HepG2 (cell line): ENCODE results near the gene SIAE. TPM values are rescaled to one million over a fixed set of nuclear protein-coding genes. Genes with fewer than 3 reads are reported as not detected.

Experiments used
- BCL6 ChIP-seq: IDR thresholded peaks from 2 replicates; pipeline ENCODE4 v1.6.1; 2016; ENCODE audit warnings: missing genetic modification reagents, missing compliant biosample characterization
- KDM5B ChIP-seq: sonication (generic); formaldehyde crosslinking; IDR thresholded peaks from 2 replicates; pipeline ENCODE4 v1.4.0; 2020; ENCODE audit warnings: missing genetic modification reagents, mild to moderate bottlenecking, borderline replicate concordance
- NFAT5 ChIP-seq: sonication (generic); formaldehyde crosslinking; IDR thresholded peaks from 2 replicates; pipeline ENCODE4 v1.4.0; 2020; ENCODE audit warnings: missing genetic modification reagents
- NR2F6 ChIP-seq, 2 experiments: IDR thresholded peaks; 2 replicates each; pipeline ENCODE4 v1.6.1; 2016; ENCODE audit warnings: antibody characterized with exemption in 1 of 2, mild to moderate bottlenecking in 1 of 2
- PCBP1 ChIP-seq: fragments of 200-400 bp; formaldehyde crosslinking; IDR thresholded peaks from 2 replicates; pipeline ENCODE4 v1.6.1; 2017; ENCODE audit warnings: mild to moderate bottlenecking, low read depth, low read length, borderline replicate concordance
- SP1 ChIP-seq, 2 experiments: fragments of 450-650 bp in 1 of 2; sonication (generic) in 1 of 2; formaldehyde crosslinking in 1 of 2; IDR thresholded peaks; 2 replicates each; pipeline versions ENCODE4 v1.4.0 to v1.6.1; 2016 to 2020; ENCODE audit warnings: missing genetic modification reagents in 1 of 2
- SP140L ChIP-seq: sonication (generic); formaldehyde crosslinking; IDR thresholded peaks from 2 replicates; pipeline ENCODE4 v1.4.0; 2020; ENCODE audit warnings: missing genetic modification reagents, borderline replicate concordance
- ZNF10 ChIP-seq: sonication (generic); formaldehyde crosslinking; IDR thresholded peaks from 2 replicates; pipeline ENCODE4 v1.4.0; 2020; ENCODE audit warnings: mild to moderate bottlenecking, low read depth, missing genetic modification reagents, borderline replicate concordance
- polyA plus RNA-seq, 8 experiments: library from polyadenylated mRNA; depleted of rRNA in 3 of 8; stranded (reverse) in 7 of 8; unstranded in 1 of 8; fragments of >200 nt; fragmentation: Illumina TruSeq in 4 of 8; extraction: Trizol in 4 of 8; gene quantifications; 2 replicates each; pipeline versions ENCODE4 v1.2.1 to v1.2.3, GENCODE V29; 2011 to 2016; ENCODE audit warnings: low read depth in 4 of 8, missing spikeins in 1 of 8, mixed read lengths in 1 of 8; ENCODE audit not compliant: insufficient read depth in 1 of 8
- total RNA-seq, 5 experiments: library from RNA; depleted of rRNA; stranded (reverse); fragments of >200 nt; fragmentation: Illumina TruSeq; extraction: Trizol; gene quantifications; 2 replicates each; pipeline ENCODE4 v1.2.3, GENCODE V29; 2016; ENCODE audit warnings: low read depth in 1 of 5
- TF ChIP-seq, protein P1 (sequence below): IDR thresholded peaks from 2 replicates; pipeline ENCODE4 v1.6.1; 2018; ENCODE audit warnings: missing genetic modification reagents
- TF ChIP-seq, protein P2 (sequence below): sonication (generic); formaldehyde crosslinking; IDR thresholded peaks from 2 replicates; pipeline ENCODE4 v1.4.0; 2020; ENCODE audit warnings: mild to moderate bottlenecking, missing genetic modification reagents

The SIAE gene
- total and polyA plus RNA-seq, 2 of the 13 experiments (the other 11 are each of a cell fraction or from before 2014, with no cell fraction given): 7.0 to 22.4 TPM

GRCh38 chr11:124622531-124623451 is 50.7 kb downstream of the SIAE start, which contains the start of gene TBRG1 (continued):
- TF ChIP-seq, protein P1, sequence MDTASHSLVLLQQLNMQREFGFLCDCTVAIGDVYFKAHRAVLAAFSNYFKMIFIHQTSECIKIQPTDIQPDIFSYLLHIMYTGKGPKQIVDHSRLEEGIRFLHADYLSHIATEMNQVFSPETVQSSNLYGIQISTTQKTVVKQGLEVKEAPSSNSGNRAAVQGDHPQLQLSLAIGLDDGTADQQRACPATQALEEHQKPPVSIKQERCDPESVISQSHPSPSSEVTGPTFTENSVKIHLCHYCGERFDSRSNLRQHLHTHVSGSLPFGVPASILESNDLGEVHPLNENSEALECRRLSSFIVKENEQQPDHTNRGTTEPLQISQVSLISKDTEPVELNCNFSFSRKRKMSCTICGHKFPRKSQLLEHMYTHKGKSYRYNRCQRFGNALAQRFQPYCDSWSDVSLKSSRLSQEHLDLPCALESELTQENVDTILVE (CRISPR knock-in tag): peak; percentile 83; the same call in 1 of the 2 replicates
- peak; percentile 87; the same call in 1 of the 2 replicates for TF ChIP-seq KDM5B (CRISPR knock-in tag)
- TF ChIP-seq PCBP1: peak; percentile 91
- peak; percentile 57 for TF ChIP-seq BCL6 (CRISPR knock-in tag)
- TF ChIP-seq, protein P2, sequence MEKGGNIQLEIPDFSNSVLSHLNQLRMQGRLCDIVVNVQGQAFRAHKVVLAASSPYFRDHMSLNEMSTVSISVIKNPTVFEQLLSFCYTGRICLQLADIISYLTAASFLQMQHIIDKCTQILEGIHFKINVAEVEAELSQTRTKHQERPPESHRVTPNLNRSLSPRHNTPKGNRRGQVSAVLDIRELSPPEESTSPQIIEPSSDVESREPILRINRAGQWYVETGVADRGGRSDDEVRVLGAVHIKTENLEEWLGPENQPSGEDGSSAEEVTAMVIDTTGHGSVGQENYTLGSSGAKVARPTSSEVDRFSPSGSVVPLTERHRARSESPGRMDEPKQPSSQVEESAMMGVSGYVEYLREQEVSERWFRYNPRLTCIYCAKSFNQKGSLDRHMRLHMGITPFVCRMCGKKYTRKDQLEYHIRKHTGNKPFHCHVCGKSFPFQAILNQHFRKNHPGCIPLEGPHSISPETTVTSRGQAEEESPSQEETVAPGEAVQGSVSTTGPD: 0 out of 2 replicates have a peak, but pooled peaks have one; percentile 46
- TF ChIP-seq NR2F6 (IDR thresholded peaks at IDR 0.05): no peak
- peak; percentile 46; the same call in 1 of the 2 replicates for TF ChIP-seq NR2F6 (CRISPR knock-in tag; IDR thresholded peaks at IDR 0.05)
- no peak for TF ChIP-seq SP140L (CRISPR knock-in tag)
- TF ChIP-seq ZNF10 (CRISPR knock-in tag): no peak
- TF ChIP-seq NFAT5 (CRISPR knock-in tag): no peak; the same call in 1 of the 2 replicates
- TF ChIP-seq SP1 (IDR thresholded peaks at IDR 0.05): no peak
- peak; percentile 28; the same call in 1 of the 2 replicates for TF ChIP-seq SP1 (CRISPR knock-in tag; IDR thresholded peaks at IDR 0.05)
